ENCODE results near the gene VPS26A. TPM values are rescaled to one million over a fixed set of nuclear protein-coding genes. Genes with fewer than 3 reads are reported as not detected.

VPS26A gene
- total RNA-seq, 1 experiment from 2014 or later, result 44.7 TPM

DNA sequence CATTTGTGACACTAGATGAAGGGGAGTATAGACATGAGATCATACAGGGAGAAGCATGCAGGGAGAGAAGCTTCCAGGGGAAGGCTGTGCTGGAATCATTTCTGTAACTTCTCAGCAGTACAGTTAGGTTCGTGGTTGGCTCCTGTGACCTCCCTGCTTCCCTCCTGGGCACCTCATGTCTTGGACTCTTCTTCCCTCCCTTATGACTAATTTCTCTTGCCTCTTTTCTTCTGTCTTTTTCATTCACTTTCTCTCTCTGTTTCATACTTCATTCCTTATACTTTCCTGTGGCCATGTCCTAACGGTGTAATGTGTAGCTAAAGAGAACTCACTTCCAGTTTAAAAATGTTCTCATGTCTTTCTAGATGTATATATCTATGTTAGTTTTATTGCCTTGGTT is 77.1 kb downstream of the VPS26A start:
- Histone ChIP-seq H4K20me1 (ENCODE audit: low read length) (no peaks in the 10 kb centered on the region), H2AFZ (ENCODE audit: low read length) (no peak overlapping the region), H3K27ac (ENCODE audit: low read length) (no peak overlapping the region), H3K9ac (ENCODE audit: low read length) (no peak overlapping the region), H3K4me2 (ENCODE audit: low read length) (no peak overlapping the region), H3F3A (ENCODE audit: low read length, unreplicated experiment) (no peaks in the 10 kb centered on the region), H3K79me2 (ENCODE audit: low read length) (no peaks in the 10 kb centered on the region), H3K4me3 (ENCODE audit: low read length) (no peak overlapping the region), H3K36me3 (ENCODE audit: low read depth, low read length) (peaks cover 77% of the 10 kb centered on the region), H3K27me3 (ENCODE audit: low read length) (no peaks in the 10 kb centered on the region), H3K9me3 (ENCODE audit: low read length) (no peaks in the 10 kb centered on the region), H3K9me2 (replicated peaks; ENCODE audit: low read length) (no peaks in the 10 kb centered on the region), H3K4me1 (ENCODE audit: insufficient read depth, low read length) (no peaks in the 10 kb centered on the region)
- BruUV-seq (replicated peaks), result no TSS peak
- TF ChIP-seq EZH2phosphoT487 (IDR thresholded peaks at IDR 0.05; ENCODE audit: borderline replicate concordance, low read length), result no peak
- TF ChIP-seq, protein P1, sequence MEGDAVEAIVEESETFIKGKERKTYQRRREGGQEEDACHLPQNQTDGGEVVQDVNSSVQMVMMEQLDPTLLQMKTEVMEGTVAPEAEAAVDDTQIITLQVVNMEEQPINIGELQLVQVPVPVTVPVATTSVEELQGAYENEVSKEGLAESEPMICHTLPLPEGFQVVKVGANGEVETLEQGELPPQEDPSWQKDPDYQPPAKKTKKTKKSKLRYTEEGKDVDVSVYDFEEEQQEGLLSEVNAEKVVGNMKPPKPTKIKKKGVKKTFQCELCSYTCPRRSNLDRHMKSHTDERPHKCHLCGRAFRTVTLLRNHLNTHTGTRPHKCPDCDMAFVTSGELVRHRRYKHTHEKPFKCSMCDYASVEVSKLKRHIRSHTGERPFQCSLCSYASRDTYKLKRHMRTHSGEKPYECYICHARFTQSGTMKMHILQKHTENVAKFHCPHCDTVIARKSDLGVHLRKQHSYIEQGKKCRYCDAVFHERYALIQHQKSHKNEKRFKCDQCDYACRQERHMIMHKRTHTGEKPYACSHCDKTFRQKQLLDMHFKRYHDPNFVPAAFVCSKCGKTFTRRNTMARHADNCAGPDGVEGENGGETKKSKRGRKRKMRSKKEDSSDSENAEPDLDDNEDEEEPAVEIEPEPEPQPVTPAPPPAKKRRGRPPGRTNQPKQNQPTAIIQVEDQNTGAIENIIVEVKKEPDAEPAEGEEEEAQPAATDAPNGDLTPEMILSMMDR (conservative IDR thresholded peaks at IDR 0.05; ENCODE audit: low read depth, low read length), result no peak
- TF ChIP-seq EZH2 (IDR thresholded peaks at IDR 0.05; ENCODE audit: low read length, unreplicated experiment), result no peak
- POLR2A ChIA-PET (ENCODE audit: unreplicated experiment), result no interaction called here
- CTCF ChIA-PET, result no interaction called here
- no peak; the same call in none of the 2 replicates for ATAC-seq
- DNase-seq, result no peak
- intact Hi-C loops (cut with micrococcal nuclease), result no loop called here

DNA sequence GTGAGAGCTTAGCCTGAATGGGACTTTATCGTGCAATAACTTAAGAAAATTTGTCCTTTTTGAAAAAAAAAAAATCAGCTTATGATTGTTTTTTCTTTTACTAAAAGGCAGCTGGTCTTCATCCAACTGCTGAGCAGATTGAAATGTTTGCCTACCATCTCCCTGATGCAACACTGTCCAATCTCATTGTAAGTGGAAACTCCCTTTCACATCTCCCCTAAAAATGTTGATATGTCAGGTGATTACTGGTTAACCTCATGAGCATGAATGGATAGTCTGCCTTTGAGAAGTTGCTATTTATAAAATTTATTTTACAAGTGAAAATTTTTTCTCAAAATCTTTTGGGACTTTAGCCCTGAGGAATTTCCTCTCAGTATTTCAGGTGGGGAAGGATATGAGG is 78.4 kb downstream of the VPS26A start:
- H3K4me1 ChIP-seq (ENCODE audit: insufficient read depth, low read length), result no peaks in the 10 kb centered on the region
- no peaks in the 10 kb centered on the region for H3K9me3 ChIP-seq (ENCODE audit: low read length)
- no peaks in the 10 kb centered on the region for H3K79me2 ChIP-seq (ENCODE audit: low read length)
- no peaks in the 10 kb centered on the region for H3F3A ChIP-seq (ENCODE audit: low read length, unreplicated experiment)
- intact Hi-C loops (cut with micrococcal nuclease), result no loop called here
- no peaks in the 10 kb centered on the region for H4K20me1 ChIP-seq (ENCODE audit: low read length)
- H3K9ac ChIP-seq (ENCODE audit: low read length), result no peak overlapping the region
- CTCF ChIA-PET, result no interaction called here
- BruUV-seq (replicated peaks), result no TSS peak
- H3K4me3 ChIP-seq (ENCODE audit: low read length), result no peak overlapping the region
- H2AFZ ChIP-seq (ENCODE audit: low read length), result no peak overlapping the region
- no peaks in the 10 kb centered on the region for H3K9me2 ChIP-seq (replicated peaks; ENCODE audit: low read length)
- ATAC-seq (no peak), DNase-seq (no peak)
- no peaks in the 10 kb centered on the region for H3K27me3 ChIP-seq (ENCODE audit: low read length)
- no peak for TF ChIP-seq EZH2phosphoT487 (IDR thresholded peaks at IDR 0.05; ENCODE audit: borderline replicate concordance, low read length)
- no peak for TF ChIP-seq EZH2 (IDR thresholded peaks at IDR 0.05; ENCODE audit: low read length, unreplicated experiment)
- TF ChIP-seq, protein P1 (conservative IDR thresholded peaks at IDR 0.05; ENCODE audit: low read depth, low read length), result no peak
- no peak overlapping the region for H3K27ac ChIP-seq (ENCODE audit: low read length)
- peaks cover 76% of the 10 kb centered on the region for H3K36me3 ChIP-seq (ENCODE audit: low read depth, low read length)
- POLR2A ChIA-PET (ENCODE audit: unreplicated experiment), result no interaction called here
- H3K4me2 ChIP-seq (ENCODE audit: low read length), result no peak overlapping the region

DNA sequence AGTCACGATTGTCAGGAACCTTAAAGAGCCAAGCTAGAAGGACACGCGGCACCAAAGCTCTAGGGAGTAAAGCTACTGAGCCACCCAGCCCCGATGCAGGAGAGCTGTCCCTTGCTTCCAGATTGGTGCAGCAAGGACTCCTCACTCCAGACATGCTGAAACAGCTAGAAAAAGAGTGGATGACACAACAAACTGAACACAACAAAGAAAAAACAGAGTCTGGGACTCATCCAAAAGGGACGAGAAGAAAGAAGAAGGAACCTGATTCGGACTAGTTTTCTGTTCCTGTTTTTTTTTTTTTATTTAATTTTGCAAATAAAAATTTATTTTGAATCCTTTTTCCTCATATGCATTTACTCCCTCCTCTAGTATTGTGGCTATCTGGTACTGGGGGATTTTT is 84.8 kb downstream of the VPS26A start:
- intact Hi-C loops (cut with micrococcal nuclease), result no loop called here
- CTCF ChIA-PET, result interaction anchor here (0.7 kb wide), 1 partner anchor 11 kb away, joined by 7 read pairs; no protein-coding TSS in a partner anchor
- TF ChIP-seq EZH2 (IDR thresholded peaks at IDR 0.05; ENCODE audit: low read length, unreplicated experiment) (no peak), EZH2phosphoT487 (IDR thresholded peaks at IDR 0.05; ENCODE audit: borderline replicate concordance, low read length) (no peak)
- TF ChIP-seq, protein P1 (conservative IDR thresholded peaks at IDR 0.05; ENCODE audit: low read depth, low read length), result no peak
- POLR2A ChIA-PET (ENCODE audit: unreplicated experiment), result interaction anchor here (0.7 kb wide), 1 partner anchor 21 kb away, joined by 4 read pairs; no protein-coding TSS in a partner anchor
- no TSS peak for BruUV-seq (replicated peaks)
- Histone ChIP-seq H3K9ac (ENCODE audit: low read length) (no peak overlapping the region), H3K27me3 (ENCODE audit: low read length) (no peaks in the 10 kb centered on the region), H3F3A (ENCODE audit: low read length, unreplicated experiment) (no peaks in the 10 kb centered on the region), H3K4me3 (ENCODE audit: low read length) (no peak overlapping the region), H3K4me1 (ENCODE audit: insufficient read depth, low read length) (no peaks in the 10 kb centered on the region), H3K9me2 (replicated peaks; ENCODE audit: low read length) (no peaks in the 10 kb centered on the region), H3K79me2 (ENCODE audit: low read length) (no peaks in the 10 kb centered on the region), H3K9me3 (ENCODE audit: low read length) (no peaks in the 10 kb centered on the region), H3K27ac (ENCODE audit: low read length) (no peak overlapping the region), H2AFZ (ENCODE audit: low read length) (no peak overlapping the region), H4K20me1 (ENCODE audit: low read length) (no peaks in the 10 kb centered on the region), H3K4me2 (ENCODE audit: low read length) (no peak overlapping the region), H3K36me3 (ENCODE audit: low read depth, low read length) (peaks cover 51% of the 10 kb centered on the region)
- ATAC-seq (no peak), DNase-seq (no peak)

Measured in PC-3 (cell line).